Esophagus muscularis mucosa (tissue), 4 donors: ENCODE data around the gene HS6ST1.

Experiments used
- CTCF ChIP-seq, 3 experiments: fragments of 200-600 bp in 2 of 3; fragments of 450-650 bp in 1 of 3; sonication (generic) in 2 of 3; IDR thresholded peaks; one replicate each; pipeline ENCODE4 v1.5.1; 2017 to 2019; ENCODE audit warnings: antibody characterized with exemption in 3 of 3, mild to moderate bottlenecking in 2 of 3, moderate library complexity in 1 of 3
- EP300 ChIP-seq: sonication (generic); formaldehyde crosslinking; IDR thresholded peaks from one replicate; pipeline ENCODE4 v1.6.1; 2017; ENCODE audit warnings: antibody characterized with exemption
- POLR2A ChIP-seq: fragments of 450-650 bp; IDR thresholded peaks from one replicate; pipeline ENCODE4 v1.6.1; 2017; ENCODE audit warnings: antibody characterized with exemption, moderate library complexity, mild to moderate bottlenecking, low read depth

- TF ChIP-seq CTCF (IDR thresholded peaks at IDR 0.05) (no peak), EP300 (no peak), POLR2A (no peak)
Measured at GRCh38 chr2:128320906-128321771, 2.5 kb upstream of the HS6ST1 start.
